ENCODE data around the gene NPY.

DNA sequence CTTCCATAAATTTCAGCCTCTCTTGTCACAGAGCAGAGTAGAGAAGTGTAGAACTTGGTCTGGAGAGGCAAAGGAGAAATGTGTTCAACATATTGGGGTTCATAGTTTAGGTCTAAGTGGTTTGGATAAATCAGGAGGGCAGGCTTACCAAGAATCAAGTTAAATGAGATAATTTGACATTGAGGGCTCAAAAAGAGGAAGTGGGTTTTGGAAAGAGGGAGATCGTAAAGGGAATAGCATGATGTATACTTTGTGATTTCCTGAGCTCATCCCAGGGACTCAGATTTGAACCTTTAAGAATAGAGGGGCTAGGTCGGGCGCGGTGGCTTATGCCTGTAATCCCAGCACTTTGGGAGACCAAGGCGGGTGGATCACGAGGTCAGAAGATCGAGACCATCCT, 34.7 kb upstream of the NPY start:
- TF ChIP-seq, protein P1, sequence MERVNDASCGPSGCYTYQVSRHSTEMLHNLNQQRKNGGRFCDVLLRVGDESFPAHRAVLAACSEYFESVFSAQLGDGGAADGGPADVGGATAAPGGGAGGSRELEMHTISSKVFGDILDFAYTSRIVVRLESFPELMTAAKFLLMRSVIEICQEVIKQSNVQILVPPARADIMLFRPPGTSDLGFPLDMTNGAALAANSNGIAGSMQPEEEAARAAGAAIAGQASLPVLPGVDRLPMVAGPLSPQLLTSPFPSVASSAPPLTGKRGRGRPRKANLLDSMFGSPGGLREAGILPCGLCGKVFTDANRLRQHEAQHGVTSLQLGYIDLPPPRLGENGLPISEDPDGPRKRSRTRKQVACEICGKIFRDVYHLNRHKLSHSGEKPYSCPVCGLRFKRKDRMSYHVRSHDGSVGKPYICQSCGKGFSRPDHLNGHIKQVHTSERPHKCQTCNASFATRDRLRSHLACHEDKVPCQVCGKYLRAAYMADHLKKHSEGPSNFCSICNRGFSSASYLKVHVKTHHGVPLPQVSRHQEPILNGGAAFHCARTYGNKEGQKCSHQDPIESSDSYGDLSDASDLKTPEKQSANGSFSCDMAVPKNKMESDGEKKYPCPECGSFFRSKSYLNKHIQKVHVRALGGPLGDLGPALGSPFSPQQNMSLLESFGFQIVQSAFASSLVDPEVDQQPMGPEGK (CRISPR knock-in tag; IDR thresholded peaks at IDR 0.05; ENCODE audit: borderline replicate concordance), result no peak
- no peak for TF ChIP-seq ZC3H10 (CRISPR knock-in tag; IDR thresholded peaks at IDR 0.05)
- TF ChIP-seq, protein P2, sequence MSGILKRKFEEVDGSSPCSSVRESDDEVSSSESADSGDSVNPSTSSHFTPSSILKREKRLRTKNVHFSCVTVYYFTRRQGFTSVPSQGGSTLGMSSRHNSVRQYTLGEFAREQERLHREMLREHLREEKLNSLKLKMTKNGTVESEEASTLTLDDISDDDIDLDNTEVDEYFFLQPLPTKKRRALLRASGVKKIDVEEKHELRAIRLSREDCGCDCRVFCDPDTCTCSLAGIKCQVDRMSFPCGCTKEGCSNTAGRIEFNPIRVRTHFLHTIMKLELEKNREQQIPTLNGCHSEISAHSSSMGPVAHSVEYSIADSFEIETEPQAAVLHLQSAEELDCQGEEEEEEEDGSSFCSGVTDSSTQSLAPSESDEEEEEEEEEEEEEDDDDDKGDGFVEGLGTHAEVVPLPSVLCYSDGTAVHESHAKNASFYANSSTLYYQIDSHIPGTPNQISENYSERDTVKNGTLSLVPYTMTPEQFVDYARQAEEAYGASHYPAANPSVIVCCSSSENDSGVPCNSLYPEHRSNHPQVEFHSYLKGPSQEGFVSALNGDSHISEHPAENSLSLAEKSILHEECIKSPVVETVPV (CRISPR knock-in tag; IDR thresholded peaks at IDR 0.05), result no peak
- no peak for TF ChIP-seq ARNTL (CRISPR knock-in tag; IDR thresholded peaks at IDR 0.05; ENCODE audit: borderline replicate concordance, low read depth)
- TF ChIP-seq ISL1 (CRISPR knock-in tag; IDR thresholded peaks at IDR 0.05), result no peak
- no peak for TF ChIP-seq ZNF8 (CRISPR knock-in tag; IDR thresholded peaks at IDR 0.05)
- no peak for TF ChIP-seq TOX (CRISPR knock-in tag; IDR thresholded peaks at IDR 0.05; ENCODE audit: borderline replicate concordance)
- TF ChIP-seq, protein P3, sequence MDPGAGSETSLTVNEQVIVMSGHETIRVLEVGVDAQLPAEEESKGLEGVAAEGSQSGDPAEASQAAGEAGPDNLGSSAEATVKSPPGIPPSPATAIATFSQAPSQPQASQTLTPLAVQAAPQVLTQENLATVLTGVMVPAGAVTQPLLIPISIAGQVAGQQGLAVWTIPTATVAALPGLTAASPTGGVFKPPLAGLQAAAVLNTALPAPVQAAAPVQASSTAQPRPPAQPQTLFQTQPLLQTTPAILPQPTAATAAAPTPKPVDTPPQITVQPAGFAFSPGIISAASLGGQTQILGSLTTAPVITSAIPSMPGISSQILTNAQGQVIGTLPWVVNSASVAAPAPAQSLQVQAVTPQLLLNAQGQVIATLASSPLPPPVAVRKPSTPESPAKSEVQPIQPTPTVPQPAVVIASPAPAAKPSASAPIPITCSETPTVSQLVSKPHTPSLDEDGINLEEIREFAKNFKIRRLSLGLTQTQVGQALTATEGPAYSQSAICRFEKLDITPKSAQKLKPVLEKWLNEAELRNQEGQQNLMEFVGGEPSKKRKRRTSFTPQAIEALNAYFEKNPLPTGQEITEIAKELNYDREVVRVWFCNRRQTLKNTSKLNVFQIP (CRISPR knock-in tag; IDR thresholded peaks at IDR 0.05; ENCODE audit: borderline replicate concordance, low read depth), result no peak
- no peak for TF ChIP-seq GLIS3 (CRISPR knock-in tag; IDR thresholded peaks at IDR 0.05)
- TF ChIP-seq TCF4 (CRISPR knock-in tag; IDR thresholded peaks at IDR 0.05; ENCODE audit: borderline replicate concordance), result no peak
- TF ChIP-seq OSR1 (CRISPR knock-in tag; IDR thresholded peaks at IDR 0.05), result no peak

Measured in SK-N-SH treated with all-trans-retinoic acid at 6 μM for 48 hours (cell line).